HG02870 (cell line): Measurements from ENCODE around the gene MUCL1.
"Not testable (repeated sequence)": the region's sequence is repeated elsewhere in the genome, so short reads cannot be mapped to it uniquely, and the experiment has no call there.

Source experiments
- ATAC-seq: cut with Tn5 transposase; IDR thresholded peaks from one replicate; pipeline ENCODE4 v1.9.1; 2021; ENCODE audit warnings: mild to moderate bottlenecking, moderate library complexity; ENCODE audit not compliant: unreplicated experiment

Gene MUCL1

GRCh38 chr12:54853933-54854538 lies at the start of gene MUCL1:
Gene MUCL1, plus strand, starts transcription at chr12:54854516. Its CDS starts 67 bp downstream, at chr12:54854583.
- ATAC-seq = peak; percentile 92

- no peak for ATAC-seq
Measured at GRCh38 chr12:54821676-54822075, 32.6 kb upstream of the MUCL1 start.

- no peak for ATAC-seq
Measured at GRCh38 chr12:54824402-54824801, 29.9 kb upstream of the MUCL1 start.

- ATAC-seq = no peak
Measured at GRCh38 chr12:54829511-54829910, 24.8 kb upstream of the MUCL1 start.

GRCh38 chr12:54830199-54830598 lies 24.1 kb upstream of the MUCL1 start:
- ATAC-seq = no peak

- no peak for ATAC-seq
Measured at GRCh38 chr12:54831631-54832030, 22.7 kb upstream of the MUCL1 start.

GRCh38 chr12:54840244-54840865 lies 14.0 kb upstream of the MUCL1 start:
- no peak for ATAC-seq

- no peak for ATAC-seq
Measured at GRCh38 chr12:54857406-54857805, 3.1 kb downstream of the MUCL1 start.

GRCh38 chr12:54858562-54858961 lies 4.2 kb downstream of the MUCL1 start:
- ATAC-seq = no peak

GRCh38 chr12:54859502-54859901 lies 5.2 kb downstream of the MUCL1 start:
- ATAC-seq = no peak

GRCh38 chr12:54861927-54862326 lies 7.6 kb downstream of the MUCL1 start:
- no peak for ATAC-seq

- no peak for ATAC-seq
Measured at GRCh38 chr12:54863948-54864618, 9.8 kb downstream of the MUCL1 start.

GRCh38 chr12:54865683-54866324 lies 11.5 kb downstream of the MUCL1 start:
- no peak for ATAC-seq

GRCh38 chr12:54868690-54869089 lies 14.4 kb downstream of the MUCL1 start:
- ATAC-seq = no peak

- ATAC-seq = no peak
Measured at GRCh38 chr12:54870048-54870447, 15.7 kb downstream of the MUCL1 start.

GRCh38 chr12:54870617-54871016 lies 16.3 kb downstream of the MUCL1 start:
- no peak for ATAC-seq

- ATAC-seq = no peak
Measured at GRCh38 chr12:54879150-54879549, 24.8 kb downstream of the MUCL1 start.

- no peak for ATAC-seq
Measured at GRCh38 chr12:54879579-54879978, 25.3 kb downstream of the MUCL1 start.

- ATAC-seq = no peak
Measured at GRCh38 chr12:54882079-54882478, 27.8 kb downstream of the MUCL1 start.

- not testable (repeated sequence) for ATAC-seq
Measured at GRCh38 chr12:54882597-54882996, 28.3 kb downstream of the MUCL1 start.

- not testable (repeated sequence) for ATAC-seq
Measured at GRCh38 chr12:54888428-54888827, 34.1 kb downstream of the MUCL1 start.

- no peak for ATAC-seq
Measured at GRCh38 chr12:54890339-54890738, 36.0 kb downstream of the MUCL1 start.
